HG03097 (cell line): ENCODE results near the gene PYGM.

Source experiments
- ATAC-seq: cut with Tn5 transposase; IDR thresholded peaks from one replicate; pipeline ENCODE4 v1.9.1; 2021; ENCODE audit not compliant: unreplicated experiment, low FRiP score

The PYGM gene

DNA sequence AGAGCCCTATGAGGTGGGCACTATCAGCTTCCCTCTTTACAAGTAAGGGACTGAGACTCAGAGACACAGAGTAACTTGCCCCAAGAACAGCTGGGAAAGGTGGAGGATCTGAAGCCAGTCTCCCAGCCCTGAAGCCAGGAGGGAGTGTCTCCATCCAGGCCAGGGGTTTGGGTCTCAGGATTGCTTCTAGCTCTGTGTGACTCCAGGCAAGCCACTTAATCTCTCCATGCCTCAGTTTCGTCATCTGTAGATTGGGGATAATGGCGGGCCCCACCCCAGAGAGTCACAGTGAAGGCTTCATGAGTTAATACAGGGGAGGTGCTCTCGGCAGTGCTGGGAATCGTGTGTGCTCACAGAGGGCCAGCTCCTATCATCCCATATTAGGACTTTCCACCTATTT, 32.7 kb upstream of the PYGM start:
- ATAC-seq: no peak

DNA sequence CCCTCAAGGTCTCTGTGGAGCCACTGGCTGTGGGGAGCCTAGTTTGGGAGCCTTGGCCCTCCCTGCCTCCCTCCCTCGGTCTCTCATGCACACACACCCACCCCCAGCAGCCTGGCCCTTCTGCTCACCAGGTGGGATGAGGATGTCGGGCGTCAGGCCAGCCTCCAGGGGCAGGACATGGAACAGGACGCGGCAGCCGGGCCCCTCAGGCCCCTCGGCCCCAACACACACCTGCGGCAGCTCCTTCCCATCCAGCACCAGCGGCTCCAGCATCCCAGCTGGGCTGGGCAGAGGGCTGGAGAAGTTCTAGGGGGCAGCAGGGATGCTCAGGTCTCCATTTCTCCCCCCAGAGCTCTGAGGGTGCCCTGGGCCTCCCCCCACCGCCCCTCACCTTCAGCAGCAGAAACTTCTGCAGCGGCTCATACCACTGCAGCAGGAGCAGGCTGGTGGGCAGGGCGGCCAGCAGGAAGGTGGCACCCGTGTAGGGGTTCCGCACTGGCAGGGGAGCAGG, 32.1 kb upstream of the PYGM start:
- ATAC-seq: no peak

DNA sequence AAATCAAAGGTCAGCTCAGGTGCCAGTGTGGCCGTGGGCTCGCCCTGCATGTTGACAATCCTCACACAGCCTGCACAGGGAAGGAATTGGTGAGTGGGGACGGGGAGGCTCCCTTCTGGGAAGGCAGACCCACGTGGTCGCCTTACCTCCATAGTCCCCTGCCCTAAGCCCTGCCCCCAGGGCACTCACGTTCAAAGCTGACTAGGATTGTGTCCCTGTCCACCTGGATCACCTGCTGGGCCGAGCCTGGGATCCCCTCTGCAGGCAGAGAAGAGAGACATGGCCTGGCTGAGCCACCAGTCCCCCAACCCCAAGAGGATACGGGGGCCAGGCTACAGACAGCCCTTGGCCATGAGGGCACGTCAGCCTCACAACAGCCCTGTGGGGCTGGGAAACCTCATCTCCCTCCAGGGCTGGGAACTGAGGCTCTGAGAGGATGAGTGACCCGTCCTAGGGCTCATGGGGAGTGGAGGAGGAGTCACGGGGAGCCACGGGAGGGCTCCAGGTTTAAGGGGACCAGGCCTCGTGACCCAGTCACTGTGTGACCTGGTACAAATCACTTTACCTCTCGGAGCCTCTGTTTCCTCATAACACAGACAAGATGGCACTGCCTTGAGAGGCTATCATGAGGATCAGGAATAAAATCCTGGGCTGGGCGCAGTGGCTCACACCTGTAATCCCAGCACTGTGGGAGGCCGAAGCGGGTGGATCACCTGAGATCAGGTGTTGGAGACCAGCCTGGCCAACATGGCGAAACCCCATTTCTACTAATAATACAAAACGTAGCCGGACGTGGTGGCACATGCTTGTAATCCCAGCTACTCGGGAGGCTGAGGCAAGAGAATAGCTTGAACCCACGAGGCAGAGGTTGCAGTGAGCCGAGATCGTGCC, 30.7 kb upstream of the PYGM start:
- no peak for ATAC-seq

DNA sequence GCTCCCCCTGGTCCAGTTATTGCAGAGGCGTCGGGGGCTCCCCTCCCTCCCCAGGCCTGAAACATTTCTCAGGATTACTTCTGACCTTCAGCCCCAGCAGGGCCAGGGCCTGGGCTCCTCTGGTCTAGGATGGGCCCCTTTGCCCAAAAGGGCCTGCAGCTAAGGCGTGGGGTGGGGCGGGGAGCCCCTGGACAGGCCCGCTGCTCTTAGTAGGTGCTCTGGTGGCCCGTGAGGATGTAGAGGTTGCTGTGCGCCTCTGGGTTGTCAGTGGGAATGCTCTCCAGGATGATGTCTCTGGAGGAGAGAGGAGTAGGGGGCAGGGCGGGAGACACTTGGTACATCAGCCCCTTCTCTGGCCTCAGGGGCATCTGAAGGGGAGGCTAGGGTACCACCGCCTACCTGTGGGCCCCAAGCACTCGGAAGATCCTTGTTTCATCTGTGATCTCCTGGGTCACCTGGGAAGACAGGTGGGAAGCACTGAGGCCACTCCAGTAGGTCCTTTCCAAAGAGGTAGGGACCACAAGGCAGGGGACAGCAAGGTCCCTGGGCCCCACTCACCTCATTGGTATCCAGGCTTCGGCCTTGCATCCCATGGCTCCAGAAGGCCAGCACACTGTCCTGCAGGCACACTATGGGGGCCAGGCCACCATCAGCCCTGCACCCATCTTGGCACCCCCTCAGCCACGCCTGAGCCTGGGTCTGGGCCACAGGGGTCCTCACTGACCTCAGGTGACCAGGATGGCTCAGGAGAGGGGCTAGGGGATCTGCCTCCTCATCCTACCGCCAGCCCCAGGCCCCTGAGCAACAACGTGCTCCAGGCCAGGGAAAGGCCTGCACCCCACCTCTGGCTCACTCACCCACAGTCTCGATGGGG, 29.8 kb upstream of the PYGM start:
- ATAC-seq: no peak

DNA sequence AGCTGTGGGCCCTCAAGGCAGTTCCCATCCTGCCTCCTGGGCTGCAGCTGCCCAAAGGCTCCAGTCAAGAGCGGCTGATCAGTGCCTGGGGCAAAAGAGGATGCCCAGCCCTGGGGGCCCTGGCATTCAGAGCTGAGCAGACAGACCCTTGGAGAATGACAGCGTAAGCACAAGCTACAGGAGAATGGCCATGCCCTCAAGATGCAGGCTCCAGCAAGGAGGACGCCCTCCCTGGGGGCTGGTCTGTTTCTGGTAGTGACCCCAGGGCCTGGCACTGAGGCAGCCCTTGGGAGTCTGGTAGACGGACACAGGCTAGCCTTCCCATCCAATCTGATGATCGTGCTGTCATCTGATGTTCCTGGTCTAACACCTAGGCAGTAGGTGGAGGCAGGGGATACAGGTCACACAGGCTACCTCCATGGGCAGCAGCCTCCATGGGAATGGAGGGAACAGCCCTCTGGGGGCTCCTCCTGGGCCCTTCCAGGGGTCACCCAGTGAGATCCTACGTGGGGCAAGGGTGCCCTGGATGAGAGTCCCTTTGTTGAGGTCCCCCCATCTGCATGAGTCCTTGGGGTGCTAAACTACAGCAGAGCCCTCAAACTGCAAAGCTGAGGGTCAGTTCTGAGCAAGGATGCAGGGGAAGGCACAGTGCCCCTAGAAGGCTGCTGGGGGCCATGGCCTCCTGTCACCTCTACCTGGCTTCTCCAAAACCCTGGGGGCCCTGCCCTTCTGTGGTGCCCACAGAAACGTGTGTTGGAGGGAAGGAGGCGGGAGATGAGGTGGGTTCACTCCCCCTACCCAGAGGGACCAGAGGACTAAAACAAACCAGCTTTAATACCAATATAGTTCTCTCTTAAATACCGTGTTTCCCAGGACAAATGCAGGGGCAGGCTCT, 28.8 kb upstream of the PYGM start:
- no peak for ATAC-seq

DNA sequence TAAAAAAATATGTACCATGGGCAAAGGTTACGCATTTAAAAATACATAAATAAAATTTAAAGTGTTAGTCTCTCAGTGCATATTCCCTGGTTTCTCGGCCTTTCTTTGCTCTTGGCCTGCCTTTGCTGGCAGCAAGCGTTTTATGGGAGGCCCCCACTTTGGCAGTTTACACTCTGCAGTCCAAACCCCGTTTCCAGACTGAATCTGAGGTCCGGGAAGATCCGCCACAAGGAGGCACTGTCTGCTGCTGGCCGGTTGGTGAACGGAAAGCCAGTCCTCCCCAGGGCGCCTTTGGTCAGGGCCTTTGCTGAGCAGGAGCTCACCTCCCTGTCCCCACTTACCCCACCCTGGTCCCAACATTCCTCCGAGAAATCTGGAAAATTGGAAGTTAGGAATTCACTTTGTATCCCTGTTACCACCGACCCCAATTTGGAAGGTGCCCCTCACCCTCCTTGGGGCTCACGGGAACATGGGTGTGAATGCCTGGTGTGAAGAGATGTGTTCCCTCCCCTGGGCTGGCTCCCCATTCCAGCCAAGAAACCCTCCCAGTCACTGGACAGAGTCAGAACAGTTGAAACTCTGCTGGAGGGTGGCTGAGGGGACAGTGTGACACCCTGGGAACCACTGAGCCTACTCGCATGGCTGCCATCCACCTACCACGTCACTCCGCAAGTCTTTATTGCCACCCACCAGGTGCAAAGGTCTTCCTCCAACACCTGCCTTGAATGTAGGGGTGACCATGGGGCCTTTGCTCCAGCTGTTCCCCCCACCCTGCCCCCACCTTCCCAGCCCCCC, 27.9 kb upstream of the PYGM start:
- no peak for ATAC-seq

DNA sequence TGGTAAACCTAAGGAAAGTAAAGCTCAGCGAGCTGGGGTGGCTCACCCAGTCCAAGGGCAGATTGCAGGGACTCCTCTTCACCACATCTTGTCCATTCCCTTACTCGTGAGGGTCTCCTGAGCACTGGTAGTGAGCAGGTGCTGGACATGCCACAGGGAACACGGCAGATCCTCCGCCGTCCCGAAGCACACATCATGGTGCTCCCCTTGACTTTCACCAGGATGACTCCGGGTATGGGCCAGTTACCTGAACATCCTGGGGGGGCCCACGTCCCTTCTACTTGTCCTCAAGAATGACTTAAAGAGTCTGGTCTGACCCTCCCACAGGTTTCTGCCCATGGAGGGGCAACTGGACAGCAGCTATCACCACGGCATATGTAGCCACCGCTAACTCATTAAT, 26.5 kb upstream of the PYGM start:
- no peak for ATAC-seq

DNA sequence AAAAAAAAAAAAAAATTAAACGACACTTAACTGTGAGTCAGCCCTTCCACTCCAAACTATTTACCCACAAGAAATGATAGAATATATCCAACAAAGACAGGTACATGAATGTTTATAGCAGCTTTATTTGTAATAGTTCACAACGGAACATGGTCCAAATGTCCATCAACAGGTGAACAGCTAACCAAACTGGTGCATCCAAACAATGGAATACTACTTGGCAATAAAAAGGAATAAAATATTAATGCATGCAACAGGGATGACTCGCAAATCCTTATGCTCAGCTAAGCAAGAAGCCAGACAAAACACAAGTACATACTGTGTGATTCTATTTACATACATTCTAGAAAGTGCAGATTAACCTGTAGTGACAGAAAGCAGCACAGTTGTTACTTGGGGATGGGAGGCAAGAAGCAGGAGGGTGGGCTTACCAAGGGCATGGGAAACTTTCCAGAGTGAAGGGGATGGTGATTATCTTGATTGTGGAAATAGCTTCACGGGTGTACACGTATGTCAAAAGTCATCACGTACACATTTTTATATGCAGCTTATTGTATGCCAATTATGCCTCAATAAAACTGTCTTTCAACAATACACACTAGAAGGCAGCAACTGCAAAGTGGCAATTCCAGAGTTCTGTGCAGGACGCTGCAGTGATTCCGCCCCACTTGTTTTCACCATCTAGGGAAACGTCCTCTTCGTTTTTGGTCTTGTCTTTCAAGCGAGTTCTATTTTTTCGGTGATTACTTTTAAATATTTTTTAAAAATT, 25.2 kb upstream of the PYGM start:
- no peak for ATAC-seq

DNA sequence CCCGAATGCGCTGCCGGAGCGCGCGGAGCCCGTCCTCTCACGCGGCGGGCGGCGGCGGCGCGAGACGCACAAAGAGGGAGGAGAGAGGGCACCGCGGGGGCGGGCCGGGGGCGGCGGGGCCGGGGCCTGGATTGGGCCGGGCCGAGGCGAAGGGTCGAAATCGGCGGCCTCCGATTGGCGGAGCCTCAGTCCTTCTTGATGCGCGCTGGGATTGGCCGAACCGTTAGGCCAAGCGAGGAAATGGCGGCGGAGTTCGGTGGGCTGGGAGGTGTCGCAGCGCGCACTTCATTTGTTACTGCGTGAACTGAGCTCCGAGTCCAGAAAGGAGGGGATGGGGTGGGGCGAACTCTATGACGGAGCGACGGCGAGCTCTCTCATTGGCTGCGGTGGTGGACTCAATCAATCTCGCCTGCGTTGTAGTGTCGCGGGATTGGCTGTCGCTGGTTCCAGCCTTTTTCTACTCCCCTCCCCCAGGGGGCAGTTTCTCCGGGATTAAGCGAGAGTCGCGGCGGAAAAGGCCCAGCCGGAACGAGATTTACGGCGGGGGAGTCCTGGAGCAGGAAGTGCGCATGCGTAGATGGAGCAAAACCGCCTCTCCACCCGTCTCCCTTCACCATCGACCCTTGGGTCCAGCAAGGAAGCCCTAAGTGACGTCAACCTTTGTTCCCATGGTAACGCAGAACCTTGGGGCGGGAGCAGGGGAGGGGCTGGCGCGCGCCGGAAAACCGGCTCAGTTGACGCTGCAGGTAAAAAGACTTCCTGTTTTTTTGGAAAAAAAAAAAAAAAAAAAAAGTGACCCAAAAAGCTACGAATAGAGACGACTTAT, 18.9 kb upstream of the PYGM start, which contains the start of gene SF1:
SF1 (minus strand) TSS at position 70 of the 826 bp plus-strand sequence. CDS start 150 bp downstream, outside the sequence.
- ATAC-seq: peak; percentile 78

DNA sequence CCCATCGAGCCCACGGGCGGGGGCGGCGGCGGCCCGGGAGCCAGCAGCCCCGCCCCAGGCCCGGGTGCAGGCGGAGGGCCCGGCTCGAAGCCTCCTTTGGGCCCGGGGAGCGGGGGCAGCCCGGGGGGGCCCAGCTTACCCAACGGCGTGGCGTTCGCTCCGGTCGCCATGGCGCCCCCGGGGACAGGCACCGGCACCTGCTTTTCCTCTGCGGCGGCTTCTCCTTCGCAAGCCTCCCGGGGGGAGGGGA, 18.4 kb upstream of the PYGM start:
- no peak for ATAC-seq

DNA sequence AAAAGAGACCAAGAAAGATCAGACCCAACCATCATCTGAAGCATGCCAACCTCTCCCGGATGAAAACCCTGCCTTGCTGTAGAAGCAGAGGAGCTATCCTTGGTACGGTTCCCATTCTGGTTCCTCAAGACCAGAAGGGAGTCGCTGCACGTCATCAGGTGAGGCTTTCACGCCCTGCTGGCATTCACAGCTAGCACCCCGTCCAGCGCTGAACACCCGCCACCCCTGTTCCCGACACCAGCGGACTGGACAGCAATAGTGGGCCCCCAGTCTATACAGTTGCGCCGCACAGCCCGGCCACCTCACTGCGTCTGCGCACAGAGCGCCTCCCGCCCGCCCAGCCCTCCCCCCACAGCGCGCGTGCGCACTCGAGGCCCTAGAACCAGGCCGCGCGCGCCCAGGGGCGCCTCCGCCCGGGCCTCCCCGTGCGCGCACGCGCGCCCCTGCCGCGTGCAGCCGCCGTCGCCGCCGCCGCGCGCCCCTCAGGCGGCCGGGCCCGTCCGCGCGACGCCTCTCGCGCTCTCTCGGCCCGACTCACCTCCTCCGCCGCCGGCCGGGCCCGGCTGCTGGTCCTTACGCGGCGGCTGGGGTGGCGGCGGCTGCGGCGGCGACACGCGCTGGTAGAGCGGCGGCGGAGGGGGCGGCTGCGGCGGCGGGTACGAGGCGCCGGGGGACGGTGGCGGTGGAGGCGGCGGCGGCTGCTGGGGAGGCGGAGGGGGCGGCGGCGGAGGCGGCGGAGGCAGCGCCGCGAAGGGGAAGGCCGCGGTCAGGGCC, 17.9 kb upstream of the PYGM start:
- no peak for ATAC-seq

DNA sequence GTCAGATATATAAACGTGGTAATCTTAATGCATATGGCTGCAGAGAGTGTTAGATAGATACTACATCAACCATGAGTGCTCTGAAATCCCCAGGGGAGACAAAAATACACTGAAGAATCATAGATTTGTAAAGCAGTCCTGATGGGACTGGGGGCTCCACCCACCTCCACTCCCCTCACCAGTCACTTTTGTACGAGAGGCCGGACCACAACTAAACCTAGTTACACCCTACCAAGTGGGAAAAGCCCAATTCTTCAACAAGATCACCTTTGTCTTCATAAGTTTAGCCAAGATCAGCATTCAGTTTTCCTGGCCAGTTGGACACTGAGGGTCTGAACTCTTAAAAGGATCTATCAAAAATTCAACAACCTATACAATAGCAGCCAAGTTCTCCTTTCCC, 17.1 kb upstream of the PYGM start:
- ATAC-seq: no peak

DNA sequence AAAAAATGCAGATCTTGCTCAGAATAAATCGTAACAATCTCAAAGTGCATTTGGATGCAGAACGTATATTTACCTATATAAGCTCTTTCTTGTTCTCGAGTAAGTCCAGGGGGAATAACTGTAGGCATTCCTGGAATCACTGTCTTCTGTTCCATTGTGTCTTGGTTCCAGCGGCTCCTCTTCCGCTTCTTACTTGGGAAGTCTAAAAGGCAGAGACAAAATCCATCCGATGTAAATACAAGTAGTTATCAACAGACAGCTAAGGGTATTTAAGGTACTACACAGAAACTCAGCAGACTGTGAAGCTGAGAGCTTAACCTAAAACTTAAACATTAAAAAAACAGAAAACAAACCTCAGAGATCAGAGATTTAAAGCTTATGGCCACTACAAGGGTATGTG, 16.7 kb upstream of the PYGM start:
- no peak for ATAC-seq

DNA sequence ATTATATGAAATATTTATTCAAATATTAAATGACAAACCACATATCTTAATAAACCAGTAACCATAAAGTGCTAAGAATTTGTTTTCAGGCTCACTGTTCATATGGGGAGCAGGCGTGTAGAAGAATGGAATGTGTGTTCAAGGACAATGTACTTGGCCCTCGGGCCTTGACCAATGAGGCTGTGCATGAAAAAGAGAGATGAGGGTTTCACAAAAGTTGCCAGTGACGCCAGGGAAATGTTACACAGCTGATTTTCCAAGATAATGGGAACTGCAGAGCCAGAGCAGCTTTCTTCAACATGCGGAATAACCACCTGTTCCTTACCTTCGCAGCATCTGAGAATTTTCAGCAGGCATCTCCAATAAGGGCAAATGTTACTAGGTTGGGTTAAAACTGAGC, 14.4 kb upstream of the PYGM start:
- ATAC-seq: no peak

DNA sequence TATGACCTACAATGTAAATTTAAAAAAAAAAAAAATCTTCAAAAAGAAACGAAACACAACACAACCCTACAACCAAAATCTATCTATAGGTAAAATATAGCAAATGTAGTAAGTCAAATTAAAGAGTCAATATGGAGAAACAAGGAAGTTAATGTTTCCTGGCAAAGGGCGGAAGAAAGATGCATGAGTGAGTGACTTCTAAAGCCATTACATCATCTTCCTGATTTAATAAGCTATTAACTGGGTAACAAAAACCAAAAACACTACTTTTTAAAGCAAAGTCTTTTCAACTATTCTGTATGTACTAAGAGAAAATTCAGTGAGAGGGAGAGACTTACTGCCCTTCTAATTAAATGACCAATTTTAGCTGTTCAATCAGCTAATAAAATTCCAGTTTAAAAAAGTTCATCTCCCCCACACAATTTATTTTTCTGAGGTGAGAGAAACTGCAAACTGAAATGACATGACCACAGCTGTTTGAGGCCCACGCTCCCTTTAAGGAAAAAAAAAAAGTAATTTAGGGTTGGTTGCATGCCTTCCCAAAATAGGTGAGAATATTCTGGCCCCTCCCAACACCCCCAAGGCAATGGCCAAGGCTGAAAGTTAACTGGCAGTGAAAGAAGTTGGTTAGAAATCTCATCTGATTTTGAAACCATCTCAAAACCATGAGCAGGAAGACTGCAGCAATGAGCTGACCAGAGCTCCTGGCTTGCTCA, 12.7 kb upstream of the PYGM start:
- no peak for ATAC-seq

DNA sequence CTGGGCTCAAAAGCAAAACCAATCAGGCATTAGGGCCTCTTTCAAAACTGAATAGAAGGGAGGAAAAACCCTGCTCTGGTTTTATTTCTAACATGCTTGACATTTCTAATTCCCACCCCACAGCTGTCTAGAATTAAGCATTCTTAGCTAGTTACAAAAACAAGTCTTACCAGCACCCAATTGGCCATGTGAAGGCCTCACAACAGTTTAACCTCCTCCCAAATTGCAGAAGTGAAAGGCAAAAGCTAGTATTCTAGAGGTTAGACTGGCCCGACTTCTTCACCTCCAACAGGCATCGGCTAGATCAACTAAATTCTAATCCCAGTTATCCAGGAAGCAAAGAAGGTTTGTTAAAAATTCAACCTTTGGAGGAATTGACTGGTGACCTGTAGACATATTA, 12.1 kb upstream of the PYGM start:
- no peak for ATAC-seq

DNA sequence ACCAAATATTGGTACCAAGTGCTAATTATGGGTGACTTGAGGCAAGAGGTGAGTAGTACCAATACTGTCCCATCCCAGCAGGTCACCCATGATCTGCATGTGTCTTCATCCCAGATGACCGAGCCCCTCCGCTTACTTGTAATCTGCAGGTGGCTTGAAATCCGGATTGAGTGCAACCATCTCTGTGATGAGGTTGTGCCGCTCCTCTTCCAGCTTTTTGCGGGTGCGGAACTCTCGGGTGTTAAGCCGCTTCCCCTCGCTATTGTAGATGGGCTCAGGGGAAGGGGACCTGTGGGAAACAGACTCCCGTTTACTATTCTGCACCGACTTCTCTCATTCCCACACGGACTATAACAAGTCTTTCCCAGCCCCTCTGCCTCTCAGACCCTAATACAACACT, 10.3 kb upstream of the PYGM start:
- no peak for ATAC-seq
